Measurements from ENCODE around the gene ALG8. TPM values are rescaled to one million over a fixed set of nuclear protein-coding genes. Genes with fewer than 3 reads are reported as not detected.

The ALG8 gene
- polyA plus RNA-seq, 3 donors = 15.6 to 41.7 (median 40.6) TPM

- DNase-seq = no peak
- Histone ChIP-seq H3K79me2 (ENCODE audit: insufficient read depth, low read length) (peaks cover 76% of the 10 kb centered on the region), H3K9ac (ENCODE audit: insufficient read depth, low read length, poor library complexity, severe bottlenecking) (no peak overlapping the region), H2AFZ (ENCODE audit: insufficient read depth, low read depth, low read length, poor library complexity, severe bottlenecking) (no peak overlapping the region), H3K4me1 (ENCODE audit: control insufficient read depth in 1 of 2, insufficient read depth in 2 of 2, low read length in 2 of 2) (peaks cover 31 to 41% of the 10 kb centered on the region in 2 donors), H3K9me3 (replicated peaks in 1 of 2; ENCODE audit: control insufficient read depth in 1 of 2, insufficient read depth in 1 of 2, low read length in 2 of 2) (no peaks in the 10 kb centered on the region), H3K27ac (ENCODE audit: low read depth in 1 of 2, low read length in 2 of 2) (peak overlapping the region in 1 of 2 donors; percentile 65), H3K4me2 (replicated peaks; ENCODE audit: extremely low read depth, low read length, poor library complexity, severe bottlenecking) (no peak overlapping the region), H3K4me3 (replicated peaks in 1 of 3; ENCODE audit: low read depth in 2 of 3, low read length in 3 of 3) (no peak overlapping the region), H3K27me3 (ENCODE audit: control insufficient read depth in 2 of 2, insufficient read depth in 2 of 2, low read length in 2 of 2) (no peaks in the 10 kb centered on the region), H3K36me3 (replicated peaks in 1 of 2; ENCODE audit: control insufficient read depth in 1 of 2, insufficient read depth in 2 of 2, low read length in 2 of 2) (peaks cover 9 to 15% of the 10 kb centered on the region in 2 donors), H4K20me1 (ENCODE audit: insufficient read depth, low read length) (peaks cover 67% of the 10 kb centered on the region)
- Mint-ChIP-seq H3K27me3 (ENCODE audit: low read depth in 3 of 3) (peaks cover 0 to 1% (median 0%) of the 10 kb centered on the region in 3 donors), H3K9me3 (peaks cover 0 to 1% (median 0%) of the 10 kb centered on the region in 7 donors), H3K4me3 (no peak overlapping the region), H3K36me3 (peaks cover 12 to 19% of the 10 kb centered on the region in 2 donors), H3K4me1 (peaks cover 48% of the 10 kb centered on the region), H3K27ac (peak overlapping the region in 2 of 7 donors; percentile 19 to 51)
- intact Hi-C loops (cut with micrococcal nuclease) = no loop called here
- WGBS (ENCODE audit: insufficient coverage) = 68% methylated on average over 4 of the region's 6 CpGs
- TF ChIP-seq CTCF (IDR thresholded peaks at IDR 0.05) = no peak
Observed at GRCh38 chr11:78076733-78077403, 62.6 kb downstream of the ALG8 start.

- Histone ChIP-seq H3K27me3 (ENCODE audit: control insufficient read depth in 2 of 2, insufficient read depth in 2 of 2, low read length in 2 of 2) (no peaks in the 10 kb centered on the region), H3K9me3 (replicated peaks in 1 of 2; ENCODE audit: control insufficient read depth in 1 of 2, insufficient read depth in 1 of 2, low read length in 2 of 2) (no peaks in the 10 kb centered on the region), H3K9ac (ENCODE audit: insufficient read depth, low read length, poor library complexity, severe bottlenecking) (no peak overlapping the region), H4K20me1 (ENCODE audit: insufficient read depth, low read length) (peaks cover 70% of the 10 kb centered on the region), H3K4me2 (replicated peaks; ENCODE audit: extremely low read depth, low read length, poor library complexity, severe bottlenecking) (no peak overlapping the region), H3K27ac (ENCODE audit: low read depth in 1 of 2, low read length in 2 of 2) (no peak overlapping the region), H3K79me2 (ENCODE audit: insufficient read depth, low read length) (peaks cover 75% of the 10 kb centered on the region), H3K4me3 (replicated peaks in 1 of 3; ENCODE audit: low read depth in 2 of 3, low read length in 3 of 3) (no peak overlapping the region), H3K36me3 (replicated peaks in 1 of 2; ENCODE audit: control insufficient read depth in 1 of 2, insufficient read depth in 2 of 2, low read length in 2 of 2) (peaks cover 30 to 36% of the 10 kb centered on the region in 2 donors), H3K4me1 (ENCODE audit: control insufficient read depth in 1 of 2, insufficient read depth in 2 of 2, low read length in 2 of 2) (peaks cover 24 to 30% of the 10 kb centered on the region in 2 donors), H2AFZ (ENCODE audit: insufficient read depth, low read depth, low read length, poor library complexity, severe bottlenecking) (no peak overlapping the region)
- H3K9me3 Mint-ChIP-seq = no peaks in the 10 kb centered on the region
- H3K27ac Mint-ChIP-seq = no peak overlapping the region
- 93% methylated on average over 5 of the region's 6 CpGs for WGBS (ENCODE audit: insufficient coverage)
- H3K4me3 Mint-ChIP-seq = no peak overlapping the region
- H3K4me1 Mint-ChIP-seq = peaks cover 39% of the 10 kb centered on the region
- peaks cover 29 to 38% of the 10 kb centered on the region in 2 donors for H3K36me3 Mint-ChIP-seq
- no peak for TF ChIP-seq CTCF (IDR thresholded peaks at IDR 0.05)
- H3K27me3 Mint-ChIP-seq (ENCODE audit: low read depth in 3 of 3) = no peaks in the 10 kb centered on the region
- no peak for DNase-seq
- intact Hi-C loops (cut with micrococcal nuclease) = no loop called here
Observed at GRCh38 chr11:78074756-78075155, 64.7 kb downstream of the ALG8 start.
